ENCODE data around the gene MAP3K15.

DNA sequence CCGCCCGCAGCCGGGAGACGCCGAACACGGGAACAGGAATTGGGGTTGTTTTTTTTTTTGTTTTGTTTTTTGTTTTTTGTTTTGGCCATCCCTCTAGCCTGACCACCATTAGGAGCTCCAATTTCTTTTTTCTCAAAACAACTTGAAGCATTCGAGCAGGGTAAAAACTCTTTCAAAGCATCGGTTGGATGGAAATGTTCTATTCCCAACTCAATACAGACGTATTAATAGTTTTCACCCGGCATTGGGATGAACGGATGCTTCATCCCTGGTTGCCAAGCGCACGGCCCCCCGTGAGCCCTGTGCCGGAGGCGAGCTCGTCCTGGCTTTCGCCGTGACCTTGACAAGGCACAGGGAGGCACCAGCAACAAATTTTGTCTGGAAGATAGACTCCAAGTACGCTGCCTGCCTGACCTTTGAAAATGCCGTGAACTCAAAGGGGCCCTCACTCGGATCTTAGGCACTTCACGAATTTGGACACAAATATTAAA is 352 bp upstream of the MAP3K15 start:
- TF ChIP-seq, protein P1, sequence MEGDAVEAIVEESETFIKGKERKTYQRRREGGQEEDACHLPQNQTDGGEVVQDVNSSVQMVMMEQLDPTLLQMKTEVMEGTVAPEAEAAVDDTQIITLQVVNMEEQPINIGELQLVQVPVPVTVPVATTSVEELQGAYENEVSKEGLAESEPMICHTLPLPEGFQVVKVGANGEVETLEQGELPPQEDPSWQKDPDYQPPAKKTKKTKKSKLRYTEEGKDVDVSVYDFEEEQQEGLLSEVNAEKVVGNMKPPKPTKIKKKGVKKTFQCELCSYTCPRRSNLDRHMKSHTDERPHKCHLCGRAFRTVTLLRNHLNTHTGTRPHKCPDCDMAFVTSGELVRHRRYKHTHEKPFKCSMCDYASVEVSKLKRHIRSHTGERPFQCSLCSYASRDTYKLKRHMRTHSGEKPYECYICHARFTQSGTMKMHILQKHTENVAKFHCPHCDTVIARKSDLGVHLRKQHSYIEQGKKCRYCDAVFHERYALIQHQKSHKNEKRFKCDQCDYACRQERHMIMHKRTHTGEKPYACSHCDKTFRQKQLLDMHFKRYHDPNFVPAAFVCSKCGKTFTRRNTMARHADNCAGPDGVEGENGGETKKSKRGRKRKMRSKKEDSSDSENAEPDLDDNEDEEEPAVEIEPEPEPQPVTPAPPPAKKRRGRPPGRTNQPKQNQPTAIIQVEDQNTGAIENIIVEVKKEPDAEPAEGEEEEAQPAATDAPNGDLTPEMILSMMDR (conservative IDR thresholded peaks at IDR 0.05) = no peak
- TF ChIP-seq EZH2 (IDR thresholded peaks at IDR 0.05; ENCODE audit: low read depth) = no peak

Measured in PC-9 (cell line).